Caco-2 (cell line): ENCODE measurements around the gene NELFB. TPM values are rescaled to one million over a fixed set of nuclear protein-coding genes. Genes with fewer than 3 reads are reported as not detected.

Experiments used
- BruUV-seq: library from RNA; stranded (reverse); fragments of 400-500 nt; replicated peaks from 2 replicates; lab custom pipeline; 2021; lab: Mats Ljungman, UMichigan
- CTCF ChIA-PET: fragments of 300-600 bp; sonication (Branson Sonifier 250); formaldehyde crosslinking; loops from one replicate; lab custom pipeline; 2022; ENCODE audit warnings: antibody characterized with exemption; lab: Charles Lee
- POLR2A ChIA-PET: fragments of 300-600 bp; sonication (Branson Sonifier 250); formaldehyde crosslinking; loops from one replicate; lab custom pipeline; 2022; ENCODE audit warnings: antibody characterized with exemption; lab: Charles Lee
- DNase-seq, 2 experiments: peaks; one replicate each; pipeline versions ENCODE4 v3.0.0 to v3.0.0-alpha.2; 2020 to 2022
- H3K27me3 ChIP-seq: replicated peaks from 2 replicates; pipeline ENCODE4 v1.6.0; 2011; ENCODE audit warnings: low read length; ENCODE audit not compliant: control insufficient read depth, insufficient read depth
- H3K36me3 ChIP-seq: 2 replicates; pipeline ENCODE4 v1.5.1; 2011; ENCODE audit warnings: low read length; ENCODE audit not compliant: control insufficient read depth, insufficient read depth
- H3K4me1 ChIP-seq: fragments of 250-450 bp; sonication (Bioruptor Pico); 2 replicates; pipeline ENCODE4 v1.5.1; 2020; ENCODE audit warnings: mild to moderate bottlenecking
- H3K4me3 ChIP-seq: 2 replicates; pipeline ENCODE4 v1.5.1; 2011; ENCODE audit warnings: low read depth, mild to moderate bottlenecking, control low read depth, low read length
- H3K9me3 ChIP-seq: fragments of 250-450 bp; sonication (Bioruptor Pico); 2 replicates; pipeline ENCODE4 v1.5.1; 2020; ENCODE audit warnings: mild to moderate bottlenecking, moderate library complexity
- H3K27ac Mint-ChIP-seq: one replicate; pipeline ENCODE4 v1.8.0; 2022; ENCODE audit warnings: mixed read lengths; ENCODE audit not compliant: unreplicated experiment
- H3K27me3 Mint-ChIP-seq: one replicate; pipeline ENCODE4 v1.8.0; 2022; ENCODE audit warnings: mixed read lengths; ENCODE audit not compliant: insufficient read depth, unreplicated experiment
- H3K36me3 Mint-ChIP-seq: one replicate; pipeline ENCODE4 v1.8.0; 2022; ENCODE audit warnings: mild to moderate bottlenecking, mixed read lengths; ENCODE audit not compliant: insufficient read depth, unreplicated experiment
- H3K4me1 Mint-ChIP-seq: one replicate; pipeline ENCODE4 v1.8.0; 2022; ENCODE audit warnings: low read depth, mixed read lengths; ENCODE audit not compliant: unreplicated experiment
- H3K4me3 Mint-ChIP-seq: one replicate; pipeline ENCODE4 v1.8.0; 2022; ENCODE audit warnings: mild to moderate bottlenecking, moderate library complexity, mixed read lengths; ENCODE audit not compliant: unreplicated experiment
- H3K9me3 Mint-ChIP-seq: one replicate; pipeline ENCODE4 v1.8.0; 2022; ENCODE audit warnings: mixed read lengths; ENCODE audit not compliant: unreplicated experiment
- CTCF ChIP-seq, 2 experiments: fragments of 200-600 bp in 1 of 2; IDR thresholded peaks; 1 replicate in 1 of 2; 2 replicates in 1 of 2; pipeline versions ENCODE4 v1.5.1 to v1.8.0; 2011 to 2022; ENCODE audit warnings: antibody characterized with exemption in 1 of 2, control low read depth in 1 of 2, inconsistent platforms in 1 of 2, low read depth in 1 of 2, low read length in 1 of 2, mild to moderate bottlenecking in 1 of 2, moderate library complexity in 1 of 2; ENCODE audit not compliant: insufficient read depth in 1 of 2, severe bottlenecking in 1 of 2, unreplicated experiment in 1 of 2
- intact Hi-C: fragments of 100-400 bp; cut with micrococcal nuclease; formaldehyde crosslinking; loops from one replicate; pipeline ENCODE4 v1.10.0; 2022; ENCODE audit not compliant: unreplicated experiment
- total RNA-seq: library from RNA; stranded (reverse); gene quantifications from 2 replicates; pipeline ENCODE4 v1.2.3, GENCODE V29; 2022

The NELFB gene
- total RNA-seq, 1 experiment from 2014 or later: 79.1 TPM

GRCh38 chr9:137263506-137263905, 8.4 kb downstream of the NELFB start:
- H3K4me3 ChIP-seq: no peak overlapping the region
- peaks cover 68% of the 10 kb centered on the region for H3K36me3 Mint-ChIP-seq
- no peaks in the 10 kb centered on the region for H3K4me1 ChIP-seq
- H3K27me3 ChIP-seq: no peaks in the 10 kb centered on the region
- CTCF ChIA-PET: no interaction called here
- no TSS peak for BruUV-seq
- H3K9me3 Mint-ChIP-seq: no peaks in the 10 kb centered on the region
- no peaks in the 10 kb centered on the region for H3K4me1 Mint-ChIP-seq
- peaks cover 2% of the 10 kb centered on the region for H3K36me3 ChIP-seq
- H3K27me3 Mint-ChIP-seq: no peaks in the 10 kb centered on the region
- H3K4me3 Mint-ChIP-seq: no peak overlapping the region
- POLR2A ChIA-PET: no interaction called here
- H3K27ac Mint-ChIP-seq: no peak overlapping the region
- no peaks in the 10 kb centered on the region for H3K9me3 ChIP-seq
- TF ChIP-seq CTCF (IDR thresholded peaks at IDR 0.05; ENCODE audit: insufficient read depth in 1 of 2, low read depth in 1 of 2, low read length in 1 of 2, severe bottlenecking in 1 of 2, unreplicated experiment in 1 of 2): no peak
- no peak for DNase-seq
- intact Hi-C loops: no loop called here

- H3K36me3 Mint-ChIP-seq: peaks cover 68% of the 10 kb centered on the region
- BruUV-seq: no TSS peak
- H3K9me3 ChIP-seq: no peaks in the 10 kb centered on the region
- ChIA-PET CTCF (no interaction called here), POLR2A (no interaction called here)
- intact Hi-C loops: no loop called here
- no peak for DNase-seq
- TF ChIP-seq CTCF (IDR thresholded peaks at IDR 0.05; ENCODE audit: insufficient read depth in 1 of 2, low read depth in 1 of 2, low read length in 1 of 2, severe bottlenecking in 1 of 2, unreplicated experiment in 1 of 2): no peak
- H3K27ac Mint-ChIP-seq: no peak overlapping the region
- no peaks in the 10 kb centered on the region for H3K27me3 Mint-ChIP-seq
- H3K4me3 ChIP-seq: no peak overlapping the region
- peaks cover 3% of the 10 kb centered on the region for H3K36me3 ChIP-seq
- no peak overlapping the region for H3K4me3 Mint-ChIP-seq
- no peaks in the 10 kb centered on the region for H3K9me3 Mint-ChIP-seq
- no peaks in the 10 kb centered on the region for H3K27me3 ChIP-seq
- H3K4me1 ChIP-seq: no peaks in the 10 kb centered on the region
- no peaks in the 10 kb centered on the region for H3K4me1 Mint-ChIP-seq
Observed at GRCh38 chr9:137264067-137264466, 8.9 kb downstream of the NELFB start.

DNA sequence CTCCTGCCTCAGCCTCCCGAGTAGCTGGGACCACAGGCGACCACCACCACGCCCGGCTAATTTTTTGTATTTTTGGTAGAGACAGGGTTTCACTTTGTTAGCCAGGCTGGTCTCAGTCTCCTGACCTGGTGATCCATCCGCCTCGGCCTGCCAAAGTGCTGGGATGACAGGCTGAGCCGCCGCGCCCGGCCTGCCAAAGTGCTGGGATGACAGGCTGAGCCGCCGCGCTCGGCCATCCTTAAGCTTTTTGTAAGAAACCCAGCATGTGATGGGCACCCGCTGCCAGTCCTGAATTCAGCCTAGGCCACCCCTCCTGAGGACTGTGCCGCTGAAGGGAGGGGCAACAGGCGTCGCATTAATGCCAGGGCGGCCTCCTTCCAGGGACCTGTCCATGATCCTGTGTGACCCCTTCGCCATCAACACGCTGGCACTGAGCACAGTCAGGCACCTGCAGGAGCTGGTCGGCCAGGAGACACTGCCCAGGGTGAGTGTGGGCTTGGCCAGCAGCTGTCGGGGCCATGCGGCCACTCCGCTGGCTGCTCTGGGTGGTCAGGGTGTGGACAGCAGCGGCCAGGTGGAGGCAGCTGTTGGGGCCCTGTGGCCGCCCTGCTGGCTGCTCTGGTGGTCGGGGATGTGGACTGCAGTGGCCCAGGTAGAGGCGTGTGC, 10.5 kb downstream of the NELFB start:
- BruUV-seq: no TSS peak
- Mint-ChIP-seq H3K4me1 (no peaks in the 10 kb centered on the region), H3K9me3 (no peaks in the 10 kb centered on the region), H3K36me3 (peaks cover 78% of the 10 kb centered on the region), H3K4me3 (no peak overlapping the region), H3K27ac (no peak overlapping the region), H3K27me3 (no peaks in the 10 kb centered on the region)
- Histone ChIP-seq H3K9me3 (no peaks in the 10 kb centered on the region), H3K36me3 (peaks cover 3% of the 10 kb centered on the region), H3K4me1 (no peaks in the 10 kb centered on the region), H3K4me3 (no peak overlapping the region), H3K27me3 (no peaks in the 10 kb centered on the region)
- no peak for TF ChIP-seq CTCF (IDR thresholded peaks at IDR 0.05; ENCODE audit: insufficient read depth in 1 of 2, low read depth in 1 of 2, low read length in 1 of 2, severe bottlenecking in 1 of 2, unreplicated experiment in 1 of 2)
- no peak for DNase-seq
- CTCF ChIA-PET: interaction anchor here (0.8 kb wide), 1 partner anchor 12 kb away, joined by 3 read pairs; no protein-coding TSS in a partner anchor
- POLR2A ChIA-PET: no interaction called here
- intact Hi-C loops: no loop called here
